Spleen (tissue), 7 donors: ENCODE measurements around the gene TCL1A.

ENCODE experiments used
- CTCF ChIP-seq, 11 experiments: fragments of 200-600 bp in 7 of 11; fragments of 450-650 bp in 4 of 11; sonication (generic) in 4 of 11; IDR thresholded peaks in 8 of 11; conservative IDR thresholded peaks in 3 of 11; 1 replicate in 7 of 11; 2 replicates in 4 of 11; pipeline versions ENCODE4 v1.4.0 to v1.8.0; 2016 to 2021; ENCODE audit warnings: antibody characterized with exemption in 11 of 11, inconsistent platforms in 4 of 11, mild to moderate bottlenecking in 1 of 11
- POLR2A ChIP-seq, 3 donors: fragments of 450-650 bp; IDR thresholded peaks; one replicate each; pipeline ENCODE4 v1.5.1; 2017; ENCODE audit warnings: antibody characterized with exemption in 3 of 3, mild to moderate bottlenecking in 1 of 3
- donor health status: DM: no; HTN: no; CAD: no; lungs with moderate emphysema.
- donor health status: DM: no; HTN: no; CAD: no.
- donor health status: DM: no; HTN: no; CAD: no.

- TF ChIP-seq CTCF (IDR thresholded peaks at IDR 0.05 in 8 of 11, conservative IDR thresholded peaks at IDR 0.05 in 3 of 11) = no peak
- no peak for TF ChIP-seq POLR2A (IDR thresholded peaks at IDR 0.05)
Measured at GRCh38 chr14:95681153-95681552, 32.8 kb downstream of the TCL1A start.
